ENCODE data around the gene COL27A1.

Gene COL27A1

DNA sequence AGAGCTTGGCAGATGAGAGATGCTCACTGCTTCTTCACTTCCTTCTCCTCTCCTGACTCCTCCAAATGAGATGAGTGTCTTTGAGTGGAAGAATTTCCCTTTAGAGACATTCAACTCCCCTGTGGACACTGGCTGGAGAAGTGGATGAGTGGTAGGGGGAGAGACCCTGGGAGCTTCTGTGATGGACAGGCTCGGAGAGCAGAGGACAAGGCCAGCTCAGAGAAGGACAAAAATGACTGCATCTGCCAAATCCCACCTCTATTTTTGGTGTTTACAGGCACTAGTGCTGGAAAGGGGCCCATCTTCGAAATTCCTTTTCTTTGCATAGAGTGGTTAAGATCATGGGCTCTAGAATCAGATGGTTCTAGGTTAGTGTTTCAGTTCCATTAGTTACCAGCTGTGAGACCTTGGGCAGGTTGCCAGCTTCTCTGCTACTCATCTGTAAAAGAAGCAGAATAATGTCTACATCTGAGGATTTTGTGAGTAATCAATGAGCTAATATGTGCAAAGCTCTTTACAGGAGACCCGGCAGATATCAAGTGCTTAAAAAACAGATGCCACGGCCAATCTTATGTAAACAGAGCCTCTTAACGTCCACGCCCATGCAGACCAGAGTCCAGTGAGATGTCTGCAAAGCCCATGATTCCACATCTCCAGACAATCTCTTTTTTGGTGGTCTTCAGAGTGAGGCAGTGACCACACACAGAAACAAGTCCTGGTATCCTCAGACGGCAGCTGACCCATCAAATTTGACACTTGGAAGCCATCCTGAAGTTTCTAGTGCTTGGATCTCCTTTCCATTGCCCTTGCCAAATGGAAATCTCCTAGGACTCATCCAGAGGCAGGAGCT lies 13.6 kb upstream of the COL27A1 start:
- POLR2A ChIA-PET: no interaction called here
- TF ChIP-seq, protein P1, sequence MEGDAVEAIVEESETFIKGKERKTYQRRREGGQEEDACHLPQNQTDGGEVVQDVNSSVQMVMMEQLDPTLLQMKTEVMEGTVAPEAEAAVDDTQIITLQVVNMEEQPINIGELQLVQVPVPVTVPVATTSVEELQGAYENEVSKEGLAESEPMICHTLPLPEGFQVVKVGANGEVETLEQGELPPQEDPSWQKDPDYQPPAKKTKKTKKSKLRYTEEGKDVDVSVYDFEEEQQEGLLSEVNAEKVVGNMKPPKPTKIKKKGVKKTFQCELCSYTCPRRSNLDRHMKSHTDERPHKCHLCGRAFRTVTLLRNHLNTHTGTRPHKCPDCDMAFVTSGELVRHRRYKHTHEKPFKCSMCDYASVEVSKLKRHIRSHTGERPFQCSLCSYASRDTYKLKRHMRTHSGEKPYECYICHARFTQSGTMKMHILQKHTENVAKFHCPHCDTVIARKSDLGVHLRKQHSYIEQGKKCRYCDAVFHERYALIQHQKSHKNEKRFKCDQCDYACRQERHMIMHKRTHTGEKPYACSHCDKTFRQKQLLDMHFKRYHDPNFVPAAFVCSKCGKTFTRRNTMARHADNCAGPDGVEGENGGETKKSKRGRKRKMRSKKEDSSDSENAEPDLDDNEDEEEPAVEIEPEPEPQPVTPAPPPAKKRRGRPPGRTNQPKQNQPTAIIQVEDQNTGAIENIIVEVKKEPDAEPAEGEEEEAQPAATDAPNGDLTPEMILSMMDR (IDR thresholded peaks at IDR 0.05; ENCODE audit: insufficient read depth, low read length, missing control alignments): no peak
- H3K4me3 ChIP-seq (ENCODE audit: low read depth, low read length): no peak overlapping the region
- DNase-seq (ENCODE audit: low read depth, low spot score): no peak
- CTCF ChIA-PET: interaction anchor here (0.6 to 7.1 kb wide), 16 partner anchors 11 to 163 kb away, joined by 3 to 122 read pairs (median 3); partner anchors contain the start of gene COL27A1

- CTCF ChIA-PET: interaction anchor here (1.7 to 7.1 kb wide), 5 partner anchors 11 to 148 kb away, joined by 4 to 122 read pairs (median 26); partner anchors contain the start of gene COL27A1
- H3K4me3 ChIP-seq (ENCODE audit: low read depth, low read length): no peak overlapping the region
- POLR2A ChIA-PET: no interaction called here
- TF ChIP-seq, protein P1 (IDR thresholded peaks at IDR 0.05; ENCODE audit: insufficient read depth, low read length, missing control alignments): no peak
- no peak for DNase-seq (ENCODE audit: low read depth, low spot score)
These were observed 12.1 kb upstream of the COL27A1 start for GRCh38 chr9:114143234-114143633.

DNA sequence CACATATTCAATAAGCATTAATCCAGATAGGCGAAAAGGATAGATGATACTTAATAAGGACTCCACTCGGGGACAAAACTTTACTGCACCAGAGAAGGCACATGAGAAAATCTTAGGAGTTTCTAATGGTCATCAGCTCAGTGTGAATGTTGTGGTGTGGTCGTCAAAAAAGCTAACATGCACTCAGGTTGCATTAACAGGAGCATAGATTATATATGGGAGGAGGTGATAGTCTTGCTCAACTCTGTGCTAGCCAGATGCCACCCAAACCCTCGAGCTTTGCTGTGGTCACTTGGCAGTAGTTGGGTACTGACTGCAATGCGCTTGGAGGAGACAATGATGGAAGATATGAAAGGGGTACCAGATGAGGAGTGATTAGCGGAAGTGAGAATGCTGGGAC lies 8.6 kb upstream of the COL27A1 start:
- no peak overlapping the region for H3K4me3 ChIP-seq (ENCODE audit: low read depth, low read length)
- POLR2A ChIA-PET: no interaction called here
- no peak for DNase-seq (ENCODE audit: low read depth, low spot score)
- TF ChIP-seq, protein P1 (IDR thresholded peaks at IDR 0.05; ENCODE audit: insufficient read depth, low read length, missing control alignments): no peak
- CTCF ChIA-PET: interaction anchor here (0.8 to 1.7 kb wide), 5 partner anchors 8 to 144 kb away, joined by 3 to 7 read pairs (median 4); partner anchors contain the start of gene COL27A1

DNA sequence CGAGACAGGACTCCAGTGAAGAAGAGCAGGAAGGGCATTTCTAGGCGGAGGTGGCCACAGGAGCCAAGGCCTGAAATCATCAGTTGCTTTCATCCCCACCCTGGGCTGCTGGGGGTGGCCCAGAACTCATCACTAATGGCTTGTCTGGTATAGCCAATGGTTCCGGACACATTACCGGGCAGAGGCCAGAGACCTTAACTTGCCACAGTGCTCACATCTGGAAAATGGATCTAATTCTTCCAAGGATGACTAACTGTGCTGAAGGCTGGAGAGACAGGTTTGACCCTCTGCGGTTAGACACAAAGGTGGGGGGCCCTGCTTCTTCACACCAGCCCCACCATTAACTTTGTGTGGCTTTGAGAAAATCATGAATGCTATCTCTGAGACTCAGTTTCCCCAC lies 6.2 kb upstream of the COL27A1 start:
- no peak for DNase-seq (ENCODE audit: low read depth, low spot score)
- no peak overlapping the region for H3K4me3 ChIP-seq (ENCODE audit: low read depth, low read length)
- CTCF ChIA-PET: interaction anchor here (1.0 to 16.1 kb wide), 3 partner anchors 8 to 142 kb away, joined by 3 to 280 read pairs (median 3); no protein-coding TSS in a partner anchor
- POLR2A ChIA-PET: no interaction called here
- TF ChIP-seq, protein P1 (IDR thresholded peaks at IDR 0.05; ENCODE audit: insufficient read depth, low read length, missing control alignments): no peak

- TF ChIP-seq, protein P1 (IDR thresholded peaks at IDR 0.05; ENCODE audit: insufficient read depth, low read length, missing control alignments): no peak
- CTCF ChIA-PET: interaction anchor here (0.7 to 16.1 kb wide), 7 partner anchors 9 to 155 kb away, joined by 3 to 280 read pairs (median 3); no protein-coding TSS in a partner anchor
- POLR2A ChIA-PET: no interaction called here
- H3K4me3 ChIP-seq (ENCODE audit: low read depth, low read length): no peak overlapping the region
- no peak for DNase-seq (ENCODE audit: low read depth, low spot score)
These were observed 5.5 kb upstream of the COL27A1 start for GRCh38 chr9:114149765-114150340.

DNA sequence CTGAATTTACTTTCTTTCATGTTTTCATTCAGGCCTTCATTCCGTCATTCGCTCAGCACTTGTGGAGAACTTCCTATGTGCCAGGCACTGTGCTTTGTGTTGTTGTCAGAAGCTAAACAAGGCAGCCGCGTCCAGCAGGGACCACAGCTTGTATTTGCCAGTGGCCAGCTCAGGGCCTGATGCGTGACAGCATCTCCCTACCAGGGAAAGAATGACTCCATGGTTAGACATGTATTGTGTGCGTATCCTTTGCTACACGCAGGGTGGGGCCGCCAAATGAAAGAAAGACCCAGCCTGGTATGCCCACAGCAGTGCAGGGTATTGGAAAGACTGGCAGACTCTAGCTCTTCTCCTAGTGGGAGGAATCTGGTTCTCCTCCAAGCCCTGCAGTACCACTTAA lies 4.7 kb upstream of the COL27A1 start:
- no peak for DNase-seq (ENCODE audit: low read depth, low spot score)
- CTCF ChIA-PET: interaction anchor here (0.7 to 16.1 kb wide), 6 partner anchors 14 to 154 kb away, joined by 3 to 280 read pairs (median 4); no protein-coding TSS in a partner anchor
- POLR2A ChIA-PET: no interaction called here

More for the DNA sequence above, 4.7 kb upstream of the COL27A1 start:
- TF ChIP-seq, protein P1 (IDR thresholded peaks at IDR 0.05; ENCODE audit: insufficient read depth, low read length, missing control alignments): no peak
- H3K4me3 ChIP-seq (ENCODE audit: low read depth, low read length): no peak overlapping the region
